Femur (tissue), 1 donor: ENCODE results near the gene LYZL4.

ENCODE experiments used
- DNase-seq: peaks from one replicate; pipeline ENCODE4 v3.0.0-alpha.2; 2017

Gene LYZL4, protein sequence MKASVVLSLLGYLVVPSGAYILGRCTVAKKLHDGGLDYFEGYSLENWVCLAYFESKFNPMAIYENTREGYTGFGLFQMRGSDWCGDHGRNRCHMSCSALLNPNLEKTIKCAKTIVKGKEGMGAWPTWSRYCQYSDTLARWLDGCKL

DNA sequence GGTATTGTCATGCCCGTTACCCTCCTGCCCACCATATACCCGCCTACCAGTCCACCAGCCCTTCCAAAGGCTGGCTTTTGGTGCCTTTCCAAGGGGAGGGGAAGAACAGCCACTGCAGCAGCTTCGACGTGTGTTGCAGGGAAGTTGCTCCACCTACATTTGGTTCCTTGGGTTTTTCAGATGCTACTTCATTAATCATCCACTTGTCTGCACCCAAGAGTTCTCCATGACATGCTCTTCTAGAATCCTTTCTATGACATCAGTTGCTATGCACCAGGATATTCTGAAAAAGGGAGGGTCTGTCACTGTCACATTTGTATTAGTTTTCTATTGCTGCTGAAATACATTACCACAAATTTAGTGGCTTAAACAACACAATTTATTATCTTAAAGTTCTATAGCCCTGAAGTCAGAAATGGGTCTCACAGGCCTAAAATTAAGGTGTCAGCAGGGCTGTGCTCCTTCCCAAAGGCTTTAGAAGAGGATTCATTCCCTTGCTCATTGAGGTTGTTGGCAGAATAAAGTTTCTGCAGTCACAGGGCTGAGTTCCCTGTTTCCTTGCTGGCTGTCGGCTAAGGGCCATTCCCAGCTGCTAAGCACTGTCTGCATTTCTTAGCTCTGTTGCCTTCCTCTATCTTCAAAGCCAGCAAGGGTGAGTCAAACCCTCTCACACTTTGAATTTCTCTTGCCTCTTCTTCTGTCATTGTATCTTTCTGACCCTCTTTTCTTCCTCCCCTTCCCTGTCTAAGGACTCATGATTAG lies at the start of gene LYZL4:
Gene LYZL4 (minus strand): TSS at position 241 of the 762 bp plus-strand sequence. CDS start 3,359 bp downstream, outside the sequence.
- DNase-seq, result peak; percentile 31

DNA sequence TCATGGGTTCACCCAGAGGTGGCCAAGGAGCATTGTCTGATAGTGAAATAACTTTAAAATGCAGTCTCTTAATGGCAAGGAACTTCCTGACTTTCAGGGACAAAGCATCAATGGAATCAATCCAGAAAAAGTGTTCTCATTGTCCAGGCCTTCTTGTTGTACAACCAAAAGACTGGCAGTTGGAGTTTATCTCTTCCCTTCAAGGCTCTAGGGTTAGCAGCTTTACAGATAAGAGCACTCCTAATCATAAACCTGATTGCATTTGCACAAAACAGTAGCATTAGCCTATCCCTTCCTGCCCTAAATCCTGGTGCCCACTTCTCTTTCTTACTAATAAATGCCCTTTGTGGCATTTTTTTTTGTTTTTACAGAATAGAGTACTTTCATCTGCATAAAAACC lies 48.7 kb upstream of the LYZL4 start:
- DNase-seq, result no peak

GRCh38 chr3:42456211-42456610 lies 45.8 kb upstream of the LYZL4 start:
- no peak for DNase-seq

GRCh38 chr3:42451546-42452230 lies 41.3 kb upstream of the LYZL4 start:
- DNase-seq, result no peak

DNA sequence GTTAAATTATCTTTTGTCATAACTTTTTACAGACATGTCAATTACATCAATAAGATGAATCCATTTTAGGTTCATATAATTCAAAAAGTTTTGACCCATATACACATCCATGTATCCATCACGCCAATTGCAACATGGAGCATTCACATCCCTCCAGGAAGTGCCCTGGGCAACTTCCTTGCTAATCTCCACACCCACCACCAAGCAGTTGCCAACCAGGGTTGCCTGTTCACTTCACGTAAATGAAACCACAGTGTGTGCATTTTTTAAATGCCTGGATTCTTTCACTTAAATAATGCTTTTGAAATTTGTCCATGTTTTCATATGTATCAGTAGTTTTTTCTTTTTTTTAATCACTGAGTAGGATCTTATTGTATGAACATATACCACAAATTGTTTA lies 40.7 kb upstream of the LYZL4 start:
- no peak for DNase-seq

DNA sequence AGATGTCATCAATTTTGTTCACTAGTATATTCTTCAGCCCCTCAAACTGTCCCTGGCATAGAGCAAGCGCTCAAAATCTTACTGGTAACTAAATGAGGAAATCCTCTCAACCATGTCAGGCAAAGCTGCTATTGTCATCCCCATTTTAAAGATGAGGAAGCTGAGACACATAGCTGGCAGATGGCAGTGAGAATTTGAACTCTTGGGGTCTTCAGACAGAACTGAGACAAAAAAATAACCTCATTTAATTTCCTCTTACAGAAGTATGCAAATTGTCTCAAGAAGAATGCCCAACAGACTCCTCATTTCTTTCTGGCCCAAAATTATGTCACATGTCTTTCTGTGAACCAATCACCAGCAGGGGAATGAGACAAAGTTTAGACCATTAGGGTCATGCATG lies 40.2 kb upstream of the LYZL4 start:
- DNase-seq, result no peak

DNA sequence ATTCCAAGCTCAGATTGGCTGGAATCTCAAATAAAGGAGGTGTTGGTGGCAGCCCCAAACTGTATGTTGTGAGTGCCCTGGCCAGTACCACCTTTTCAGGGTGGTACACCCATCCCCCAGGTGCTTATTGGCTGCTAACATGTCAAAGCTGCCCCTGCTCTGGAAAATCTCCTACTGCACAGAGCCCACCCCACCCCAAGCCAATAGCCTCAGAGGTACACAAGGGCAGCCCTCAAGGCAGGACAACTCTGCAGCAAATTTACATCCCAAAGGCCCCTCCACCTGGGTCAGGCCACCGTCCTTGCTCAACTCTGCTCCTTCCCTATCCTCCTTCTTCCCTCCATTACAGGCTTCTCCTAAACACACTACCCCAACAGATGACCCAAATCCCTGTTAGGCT lies 37.1 kb upstream of the LYZL4 start:
- no peak for DNase-seq

- DNase-seq, result no peak
Measured at GRCh38 chr3:42446111-42447050, 36.0 kb upstream of the LYZL4 start.

GRCh38 chr3:42443819-42444436 lies 33.5 kb upstream of the LYZL4 start:
- DNase-seq, result peak; percentile 89

GRCh38 chr3:42443292-42443691 lies 32.9 kb upstream of the LYZL4 start:
- DNase-seq, result no peak

DNA sequence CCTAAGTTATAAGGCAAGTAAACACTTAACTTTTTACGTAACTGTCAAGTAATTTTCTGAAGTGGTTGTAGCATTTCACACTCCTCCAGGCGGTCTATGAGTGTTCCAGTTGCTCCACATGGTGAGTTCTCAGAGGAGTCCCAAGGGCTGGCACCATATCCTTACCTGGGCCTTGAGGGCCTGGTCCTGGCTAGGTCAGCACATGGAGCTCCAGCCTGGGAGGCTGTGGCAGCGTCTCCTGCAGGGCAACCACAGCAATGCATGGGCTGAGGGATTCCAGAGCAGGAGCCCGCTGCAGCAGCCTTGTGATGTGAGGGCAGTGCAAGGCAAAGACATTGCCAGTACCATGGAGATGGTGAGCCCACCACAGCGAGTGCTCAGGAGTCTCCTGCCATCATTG lies 32.2 kb upstream of the LYZL4 start:
- DNase-seq, result no peak

GRCh38 chr3:42441791-42442190 lies 31.4 kb upstream of the LYZL4 start:
- no peak for DNase-seq

DNA sequence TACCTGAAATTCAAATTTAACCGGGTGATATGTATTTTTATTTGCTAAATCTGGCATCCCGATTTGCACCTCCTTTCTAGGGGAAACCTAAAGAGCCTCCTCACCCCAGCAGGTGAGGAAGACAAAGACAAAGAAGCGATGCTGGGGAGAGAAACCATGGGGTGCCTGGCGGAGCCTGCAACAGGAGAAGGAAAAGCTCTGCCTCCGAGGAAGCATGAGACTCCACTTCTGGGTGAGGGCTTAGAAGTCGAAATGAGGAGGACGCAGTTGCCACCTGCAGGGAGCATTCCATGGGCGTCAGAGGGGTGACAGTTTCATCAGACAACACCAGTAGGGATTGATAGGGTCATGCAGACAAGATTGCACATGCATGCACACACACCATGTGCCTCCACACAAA lies 30.5 kb upstream of the LYZL4 start:
- no peak for DNase-seq

- no peak for DNase-seq
Measured at GRCh38 chr3:42439261-42440115, 29.1 kb upstream of the LYZL4 start.

GRCh38 chr3:42438758-42439157 lies 28.3 kb upstream of the LYZL4 start:
- DNase-seq, result no peak

GRCh38 chr3:42438193-42438592 lies 27.8 kb upstream of the LYZL4 start:
- no peak for DNase-seq

GRCh38 chr3:42434777-42435380 lies 24.5 kb upstream of the LYZL4 start:
- no peak for DNase-seq

DNA sequence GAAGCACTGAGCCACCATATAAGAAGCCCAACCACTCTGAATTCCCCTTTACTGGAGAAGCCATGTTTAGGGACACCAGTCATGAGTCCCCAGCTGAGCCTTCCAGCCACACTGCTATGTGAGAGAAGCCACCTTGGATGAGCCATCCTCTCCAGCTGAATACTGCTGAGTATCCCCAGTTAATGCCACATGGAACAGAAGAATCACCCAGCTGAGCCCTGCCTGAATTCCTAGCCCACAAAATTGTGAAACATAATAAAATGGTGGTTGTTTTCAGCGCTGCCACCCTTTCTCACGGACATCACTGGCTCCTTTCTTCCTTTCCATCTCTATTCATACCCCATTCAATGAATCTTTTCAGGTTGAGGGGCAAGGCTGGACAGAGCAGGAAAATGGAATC lies 22.1 kb upstream of the LYZL4 start:
- DNase-seq, result no peak

DNA sequence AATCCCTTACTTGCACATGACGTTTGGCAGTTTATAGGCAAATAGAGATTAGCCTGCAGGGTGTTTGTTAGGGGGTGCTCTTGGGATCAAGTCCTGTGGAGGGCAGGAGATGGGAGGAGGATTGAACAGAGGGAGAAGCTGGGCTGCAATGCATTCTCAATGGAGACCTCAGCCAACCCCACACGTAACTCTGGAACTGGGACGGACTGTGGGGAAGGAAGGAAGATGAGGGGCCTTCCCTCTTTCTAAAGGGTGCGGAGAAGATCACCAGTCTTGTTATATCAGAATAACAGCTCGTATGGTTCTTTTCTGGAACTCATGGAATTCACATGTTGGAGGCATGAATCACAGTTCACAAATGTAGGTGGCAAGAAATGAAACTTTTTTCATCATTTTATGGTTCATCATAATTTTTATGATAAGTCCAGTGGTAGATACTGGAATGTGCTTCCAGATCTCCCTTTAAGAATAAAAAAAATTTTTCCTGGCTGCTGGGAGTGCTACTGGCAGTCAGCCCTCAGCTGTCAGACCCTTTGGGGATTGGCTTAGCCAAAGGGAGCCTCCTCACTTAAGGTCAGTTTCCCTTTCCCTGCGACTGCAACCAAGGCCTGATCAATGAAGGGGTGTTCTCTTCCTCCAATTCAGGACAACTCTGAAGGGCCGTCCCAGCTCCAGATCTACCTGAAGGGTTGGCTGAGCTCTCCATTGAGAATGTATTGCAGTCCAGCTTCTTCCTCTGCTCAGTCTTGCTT lies 20.5 kb upstream of the LYZL4 start:
- DNase-seq, result peak; percentile 56

GRCh38 chr3:42428830-42429229 lies 18.4 kb upstream of the LYZL4 start:
- no peak for DNase-seq
